Activated B cell treated with CpG ODN at 0.5 μM for 24 hours (primary cell): ENCODE results near the gene DGKQ. TPM values are rescaled to one million over a fixed set of nuclear protein-coding genes. Genes with fewer than 3 reads are reported as not detected.
"Not testable (repeated sequence)": the region's sequence is repeated elsewhere in the genome, so short reads cannot be mapped to it uniquely, and the experiment has no call there.

Source experiments
- ATAC-seq: fragments of 200-7000 bp; cut with Tn5 transposase; one replicate; pipeline ENCODE4 v1.10.0; 2021; ENCODE audit warnings: low read depth, mild to moderate bottlenecking, moderate library complexity
- CTCF ChIA-PET: fragments of 350-600 bp; sonication (Branson Sonifier 250); formaldehyde crosslinking; loops from one replicate; lab custom pipeline; 2021; ENCODE audit warnings: antibody characterized with exemption; lab: Charles Lee
- POLR2A ChIA-PET: fragments of 350-600 bp; sonication (Branson Sonifier 250); formaldehyde crosslinking; loops from one replicate; lab custom pipeline; 2021; ENCODE audit warnings: antibody characterized with exemption; lab: Charles Lee
- DNase-seq: peaks from one replicate; pipeline ENCODE4 v3.0.0; 2022
- H3K27ac Mint-ChIP-seq: one replicate; pipeline ENCODE4 v1.8.0; 2020; ENCODE audit warnings: mixed read lengths
- H3K27me3 Mint-ChIP-seq: one replicate; pipeline ENCODE4 v1.8.0; 2021; ENCODE audit warnings: mixed read lengths
- H3K36me3 Mint-ChIP-seq: one replicate; pipeline ENCODE4 v1.8.0; 2021; ENCODE audit warnings: low read depth, mixed read lengths
- H3K4me1 Mint-ChIP-seq: one replicate; pipeline ENCODE4 v1.8.0; 2021; ENCODE audit warnings: mixed read lengths
- H3K4me3 Mint-ChIP-seq: one replicate; pipeline ENCODE4 v1.8.0; 2020; ENCODE audit warnings: mild to moderate bottlenecking, mixed read lengths
- H3K9me3 Mint-ChIP-seq: one replicate; pipeline ENCODE4 v1.8.0; 2020; ENCODE audit warnings: mixed read lengths
- CTCF ChIP-seq: fragments of 200-600 bp; IDR thresholded peaks from one replicate; pipeline ENCODE4 v1.8.0; 2022; ENCODE audit warnings: antibody characterized with exemption, mild to moderate bottlenecking
- intact Hi-C: fragments of 100-400 bp; cut with micrococcal nuclease; formaldehyde crosslinking; loops from one replicate; pipeline ENCODE4 v1.15.1; 2024
- total RNA-seq: library from RNA; stranded (reverse); gene quantifications from 2 replicates; pipeline ENCODE4 v1.2.3, GENCODE V29; 2022

The DGKQ gene
- total RNA-seq, 1 donor from 2014 or later, result 16.4 TPM

DNA sequence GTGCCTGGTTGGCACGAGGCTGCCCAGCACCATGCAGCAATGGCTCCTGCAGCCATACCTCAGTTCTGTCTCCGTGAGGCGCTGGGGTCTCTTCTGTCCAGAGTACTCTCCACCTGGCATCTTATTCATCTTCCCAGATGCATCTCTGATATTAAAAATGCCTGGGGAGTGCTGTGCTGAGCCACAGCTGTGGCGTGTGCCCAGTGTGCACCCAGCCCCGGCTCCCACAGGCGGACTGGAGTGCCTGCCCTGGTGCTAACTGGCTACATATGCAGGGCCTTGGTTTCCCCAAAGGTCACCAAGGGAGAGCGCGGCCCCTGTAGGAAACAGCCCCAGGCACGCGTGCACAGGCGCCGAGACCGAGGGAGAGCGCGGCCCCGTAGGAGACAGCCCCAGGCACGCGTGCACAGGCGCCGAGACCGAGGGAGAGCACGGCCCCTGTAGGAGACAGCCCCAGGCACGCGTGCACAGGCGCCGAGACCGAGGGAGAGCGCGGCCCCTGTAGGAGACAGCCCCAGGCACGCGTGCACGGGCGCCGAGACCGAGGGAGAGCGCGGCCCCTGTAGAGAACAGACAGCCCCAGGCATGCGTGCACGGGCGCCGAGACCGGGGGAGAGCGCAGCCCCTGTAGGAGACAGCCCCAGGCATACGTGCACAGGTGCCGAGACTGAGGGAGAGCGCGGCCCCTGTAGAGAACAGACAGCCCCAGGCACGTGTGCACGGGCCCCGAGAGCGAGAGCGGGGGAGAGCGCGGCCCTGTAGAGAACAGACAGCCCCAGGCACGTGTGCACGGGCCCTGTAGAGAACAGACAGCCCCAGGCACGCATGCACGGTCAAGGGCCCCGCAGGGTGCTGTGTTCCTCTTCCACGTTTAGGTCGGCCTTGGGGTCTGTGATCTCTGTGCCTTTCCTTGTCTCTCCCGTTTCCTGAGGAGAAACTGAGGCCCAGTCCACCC lies 26.6 kb downstream of the DGKQ start:
- no peak for DNase-seq
- no peak overlapping the region for H3K27ac Mint-ChIP-seq
- TF ChIP-seq CTCF, result no peak
- CTCF ChIA-PET, result no interaction called here
- peak; percentile 31 for ATAC-seq
- POLR2A ChIA-PET, result no interaction called here
- intact Hi-C loops, result no loop called here
- H3K27me3 Mint-ChIP-seq, result no peaks in the 10 kb centered on the region
- peaks cover 11% of the 10 kb centered on the region for H3K4me1 Mint-ChIP-seq
- H3K36me3 Mint-ChIP-seq, result peaks cover 13% of the 10 kb centered on the region
- no peaks in the 10 kb centered on the region for H3K9me3 Mint-ChIP-seq
- H3K4me3 Mint-ChIP-seq, result peak overlapping the region; percentile 57

GRCh38 chr4:946103-946450 lies 27.3 kb downstream of the DGKQ start:
- Mint-ChIP-seq H3K4me1 (peaks cover 11% of the 10 kb centered on the region), H3K36me3 (peaks cover 11% of the 10 kb centered on the region), H3K4me3 (no peak overlapping the region), H3K27me3 (no peaks in the 10 kb centered on the region), H3K9me3 (no peaks in the 10 kb centered on the region), H3K27ac (no peak overlapping the region)
- DNase-seq (no peak), ATAC-seq (no peak)
- POLR2A ChIA-PET, result no interaction called here
- CTCF ChIA-PET, result no interaction called here
- intact Hi-C loops, result no loop called here
- TF ChIP-seq CTCF, result no peak

DNA sequence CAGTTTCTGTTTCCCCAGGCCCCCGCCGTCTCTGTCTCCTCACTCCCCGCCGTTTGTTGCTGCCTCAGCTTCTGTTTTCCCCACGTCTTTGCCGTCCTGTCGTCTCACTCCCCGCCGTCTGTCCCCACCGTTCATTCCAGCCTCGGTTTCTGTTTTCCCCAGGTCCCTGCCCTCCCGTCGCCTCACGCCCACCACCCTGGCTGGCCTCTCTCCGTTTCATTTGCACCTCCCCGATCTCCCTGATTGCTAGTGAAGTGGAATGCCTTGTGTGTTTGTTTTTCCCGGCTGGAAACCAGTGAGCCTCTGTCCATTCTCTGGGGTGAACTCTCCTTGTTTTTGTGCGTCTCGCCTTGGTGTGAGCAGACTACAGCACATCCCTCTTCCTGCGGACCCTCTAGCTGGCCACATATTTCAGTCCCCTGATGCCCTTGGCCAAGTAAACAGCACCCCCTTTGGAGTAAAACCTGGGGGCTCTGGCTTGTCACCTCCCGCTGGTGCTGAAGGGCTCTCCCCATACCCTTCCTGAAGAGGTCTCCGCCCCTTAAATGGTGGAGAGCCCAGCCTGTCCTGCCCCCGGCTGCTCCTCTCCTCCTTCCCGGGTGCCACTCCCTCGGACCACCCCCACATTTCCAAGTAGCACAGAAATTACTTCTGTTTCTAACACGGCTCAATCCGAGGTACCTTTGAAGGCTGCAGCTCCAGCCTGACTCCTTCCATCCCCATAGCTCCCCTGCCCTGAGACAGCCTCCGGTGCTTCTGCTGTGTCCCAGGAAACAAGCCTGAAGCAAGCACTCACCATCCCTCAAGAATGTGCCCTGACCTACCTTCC lies 27.9 kb downstream of the DGKQ start:
- CTCF ChIA-PET, result interaction anchor here (0.9 kb wide), 1 partner anchor 203 kb away, joined by 3 read pairs; no protein-coding TSS in a partner anchor
- no peak for TF ChIP-seq CTCF
- Mint-ChIP-seq H3K4me3 (no peak overlapping the region), H3K27me3 (no peaks in the 10 kb centered on the region), H3K36me3 (peaks cover 11% of the 10 kb centered on the region), H3K4me1 (peaks cover 13% of the 10 kb centered on the region), H3K27ac (no peak overlapping the region), H3K9me3 (no peaks in the 10 kb centered on the region)
- intact Hi-C loops, result no loop called here
- DNase-seq (no peak), ATAC-seq (no peak)
- POLR2A ChIA-PET, result no interaction called here

GRCh38 chr4:939508-939907 lies 33.9 kb downstream of the DGKQ start:
- POLR2A ChIA-PET, H3K9me3 Mint-ChIP-seq, CTCF ChIA-PET: not testable (repeated sequence)

GRCh38 chr4:932713-933070 lies 40.7 kb downstream of the DGKQ start:
- H3K36me3 Mint-ChIP-seq, result peaks cover 11% of the 10 kb centered on the region
- TF ChIP-seq CTCF, result no peak
- intact Hi-C loops, result loop anchor here (1.0 to 5.0 kb wide), 7 partner anchors 10 to 415 kb away; partner anchors contain the start of genes ATP5ME, DGKQ, FGFRL1 and IDUA
- H3K4me1 Mint-ChIP-seq, result peaks cover 82% of the 10 kb centered on the region
- H3K9me3 Mint-ChIP-seq, result no peaks in the 10 kb centered on the region
- no peak for DNase-seq
- ChIA-PET POLR2A (interaction anchor here (0.7 to 4.2 kb wide), 9 partner anchors 10 to 259 kb away, joined by 3 to 73 read pairs (median 6); partner anchors contain the start of genes ATP5ME, FGFRL1, IDUA and MYL5), CTCF (interaction anchor here (1.0 to 2.6 kb wide), 2 partner anchors 55 to 190 kb away, joined by 4 to 14 read pairs; partner anchors contain the start of gene IDUA)
- peak; percentile 1 for ATAC-seq
- peak overlapping the region; percentile 92 for H3K27ac Mint-ChIP-seq
- H3K27me3 Mint-ChIP-seq, result no peaks in the 10 kb centered on the region
- H3K4me3 Mint-ChIP-seq, result peak overlapping the region; percentile 93

More at GRCh38 chr4:939508-939907, 33.9 kb downstream of the DGKQ start:
- H3K36me3 Mint-ChIP-seq, H3K27me3 Mint-ChIP-seq, intact Hi-C loops, H3K27ac Mint-ChIP-seq, DNase-seq, H3K4me3 Mint-ChIP-seq, ATAC-seq: not testable (repeated sequence)
- H3K4me1 Mint-ChIP-seq, result peaks cover 47% of the 10 kb centered on the region
